ENCODE data around the gene NELFA.

The NELFA gene

GRCh38 chr4:1981251-1982058 is 27.3 kb downstream of the NELFA start:
- no peak for DNase-seq

- DNase-seq = no peak
Measured at GRCh38 chr4:1980561-1981041, 28.2 kb downstream of the NELFA start.

GRCh38 chr4:1979477-1980196 is 29.1 kb downstream of the NELFA start:
- DNase-seq = no peak

- no peak for DNase-seq
Measured at GRCh38 chr4:1978741-1979476, 29.9 kb downstream of the NELFA start.

- no peak for DNase-seq
Measured at GRCh38 chr4:1978226-1978625, 30.5 kb downstream of the NELFA start.

GRCh38 chr4:1976416-1977352 is 32.1 kb downstream of the NELFA start:
- DNase-seq = no peak

- DNase-seq = no peak
Measured at GRCh38 chr4:1975880-1976279, 32.9 kb downstream of the NELFA start.

- DNase-seq = no peak
Measured at GRCh38 chr4:1975391-1975801, 33.4 kb downstream of the NELFA start.

- no peak for DNase-seq
Measured at GRCh38 chr4:1974840-1975239, 33.9 kb downstream of the NELFA start.

GRCh38 chr4:1973661-1974060 is 35.1 kb downstream of the NELFA start:
- no peak for DNase-seq

- no peak for DNase-seq
Measured at GRCh38 chr4:1973218-1973617, 35.6 kb downstream of the NELFA start.

GRCh38 chr4:1972414-1972813 is 36.4 kb downstream of the NELFA start:
- DNase-seq = no peak

- DNase-seq = no peak
Measured at GRCh38 chr4:1971456-1972200, 37.1 kb downstream of the NELFA start.

- DNase-seq = no peak
Measured at GRCh38 chr4:1970926-1971325, 37.8 kb downstream of the NELFA start.

GRCh38 chr4:1969928-1970723 is 38.6 kb downstream of the NELFA start:
- DNase-seq = no peak

- no peak for DNase-seq
Measured at GRCh38 chr4:1968686-1969295, 40.0 kb downstream of the NELFA start.

GRCh38 chr4:1967512-1968149 is 41.1 kb downstream of the NELFA start:
- DNase-seq = no peak

GRCh38 chr4:1964971-1965370 is 43.8 kb downstream of the NELFA start:
- DNase-seq = no peak

GRCh38 chr4:1964443-1964842 is 44.3 kb downstream of the NELFA start:
- no peak for DNase-seq

- no peak for DNase-seq
Measured at GRCh38 chr4:1962980-1963379, 45.8 kb downstream of the NELFA start.

Measured in NCI-H187 (cell line).